ENCODE data around the gene PSMB5.

DNA sequence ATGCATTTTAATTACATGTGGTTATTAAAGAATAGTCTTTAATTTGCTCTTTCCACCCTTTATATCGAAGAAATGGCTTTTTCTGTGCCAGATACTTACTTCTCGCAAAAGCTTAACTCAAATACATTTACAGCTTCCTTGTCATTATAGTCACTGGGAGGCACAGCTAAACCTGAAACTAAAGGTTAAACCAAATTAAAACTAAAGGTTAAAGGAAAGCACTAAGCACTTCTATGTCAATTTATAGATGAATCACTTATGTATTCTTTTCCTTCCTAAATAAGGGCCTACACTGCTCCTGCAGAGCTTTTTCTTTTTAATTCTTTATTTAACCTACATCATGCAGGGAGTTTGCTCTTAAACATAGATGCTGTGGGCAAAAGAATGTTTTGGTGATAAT is 33.8 kb downstream of the PSMB5 start:
- TF ChIP-seq POLR2A (IDR thresholded peaks at IDR 0.05): no peak
- TF ChIP-seq CTCF (IDR thresholded peaks at IDR 0.05): no peak

Measured in adrenal gland (tissue), 5 donors.